Measurements from ENCODE around the gene OR4K5.
"Not testable (repeated sequence)": the region's sequence is repeated elsewhere in the genome, so short reads cannot be mapped to it uniquely, and the experiment has no call there.

The OR4K5 gene, protein sequence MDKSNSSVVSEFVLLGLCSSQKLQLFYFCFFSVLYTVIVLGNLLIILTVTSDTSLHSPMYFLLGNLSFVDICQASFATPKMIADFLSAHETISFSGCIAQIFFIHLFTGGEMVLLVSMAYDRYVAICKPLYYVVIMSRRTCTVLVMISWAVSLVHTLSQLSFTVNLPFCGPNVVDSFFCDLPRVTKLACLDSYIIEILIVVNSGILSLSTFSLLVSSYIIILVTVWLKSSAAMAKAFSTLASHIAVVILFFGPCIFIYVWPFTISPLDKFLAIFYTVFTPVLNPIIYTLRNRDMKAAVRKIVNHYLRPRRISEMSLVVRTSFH

GRCh38 chr14:19920021-19920657 is at the start of gene OR4K5:
Gene OR4K5, plus strand, starts transcription at chr14:19920607. Its CDS starts 0 bp downstream, at chr14:19920607.
- DNase-seq, result no peak

DNA sequence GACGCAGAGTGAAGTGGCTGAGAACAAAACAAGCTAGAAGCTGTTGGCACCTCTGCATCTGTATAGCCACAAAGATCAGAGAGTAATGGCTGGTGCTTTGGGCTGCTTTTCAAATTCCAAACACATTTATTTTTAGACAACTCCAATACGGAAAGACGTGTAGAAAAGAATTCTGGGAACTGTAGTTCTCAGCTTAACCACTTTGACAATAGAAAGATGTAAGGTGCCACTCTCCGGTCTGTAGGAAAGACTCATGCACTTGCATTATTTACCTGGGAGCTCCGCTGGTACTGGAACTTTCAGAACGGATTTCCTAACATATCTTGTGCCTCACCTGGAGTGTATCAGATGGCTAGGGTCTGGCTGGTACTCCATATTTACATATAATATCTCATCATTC is 47.2 kb upstream of the OR4K5 start:
- DNase-seq, result no peak

- no peak for DNase-seq
Measured at GRCh38 chr14:19874842-19875241, 45.6 kb upstream of the OR4K5 start, which contains the start of gene OR4K2. Gene OR4K2, plus strand, starts transcription at chr14:19875142. Its CDS starts 1,126 bp downstream, at chr14:19876268.

DNA sequence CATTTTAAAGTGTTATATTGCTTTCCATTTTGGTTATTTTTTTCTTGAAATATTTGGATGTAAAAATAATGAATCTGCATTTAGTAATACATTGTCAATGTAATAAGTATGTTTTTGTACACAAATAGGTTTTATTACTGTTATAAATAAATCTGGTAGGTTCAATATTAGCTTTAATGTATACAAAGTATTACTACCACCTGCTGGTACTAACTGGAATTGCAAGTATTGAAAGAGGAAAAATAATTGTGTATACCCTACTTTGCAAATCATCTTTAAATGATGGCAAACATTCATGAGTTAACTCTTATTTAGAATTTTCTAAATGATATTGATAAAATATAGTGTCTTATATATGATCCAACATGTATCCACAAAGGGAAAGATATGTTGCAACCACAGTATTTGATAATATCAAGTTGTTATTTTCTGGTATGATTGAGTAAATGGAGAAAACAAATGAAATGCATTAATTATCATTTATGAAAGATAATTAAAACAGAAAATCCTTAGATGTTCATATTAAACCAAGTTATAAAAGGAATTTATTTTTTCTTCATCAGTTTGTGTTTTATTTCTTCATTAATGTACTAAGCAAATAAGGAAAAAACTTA is 42.3 kb upstream of the OR4K5 start:
- DNase-seq, result no peak

DNA sequence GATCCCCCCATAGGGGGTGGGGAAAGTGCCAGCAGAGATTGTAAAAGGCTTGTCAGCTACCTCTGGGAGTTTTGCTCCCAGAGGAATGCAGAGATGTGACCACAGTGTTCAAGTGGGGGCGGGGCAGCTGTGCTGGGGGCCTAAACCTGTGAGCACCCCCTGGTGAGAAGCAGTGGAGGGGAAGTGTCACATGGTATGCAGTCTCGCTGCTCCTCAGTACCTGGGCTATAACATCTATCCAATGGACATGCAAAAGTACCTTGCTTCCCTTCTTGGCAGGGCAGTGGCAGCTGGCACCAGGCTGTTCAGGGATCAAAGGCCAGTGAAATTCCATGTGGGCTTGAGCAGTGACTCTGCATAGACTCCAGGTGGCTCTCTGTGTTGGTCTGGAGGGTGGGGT is 25.1 kb upstream of the OR4K5 start:
- DNase-seq, result no peak

DNA sequence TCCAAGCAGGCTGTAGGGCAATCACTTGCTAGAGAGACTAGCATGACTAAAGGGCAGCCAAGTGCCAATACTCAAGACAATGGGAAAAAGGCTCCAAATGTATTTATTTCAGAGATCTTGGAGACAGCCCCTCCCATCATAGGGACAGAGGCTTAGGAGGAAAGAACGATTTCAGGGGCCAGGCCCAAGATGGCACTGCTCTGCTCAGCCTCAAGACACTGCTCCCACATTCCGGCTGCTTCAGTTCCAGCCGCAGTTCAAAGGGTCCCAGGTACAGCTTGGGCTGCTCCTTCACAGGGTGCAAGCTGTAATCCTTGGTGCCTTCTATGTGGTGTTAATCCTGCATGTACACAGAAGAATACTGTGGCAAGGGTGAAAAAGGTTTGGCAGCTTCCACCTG is 19.4 kb upstream of the OR4K5 start:
- DNase-seq, result no peak

- DNase-seq, result no peak
Measured at GRCh38 chr14:19902409-19902808, 18.0 kb upstream of the OR4K5 start.

DNA sequence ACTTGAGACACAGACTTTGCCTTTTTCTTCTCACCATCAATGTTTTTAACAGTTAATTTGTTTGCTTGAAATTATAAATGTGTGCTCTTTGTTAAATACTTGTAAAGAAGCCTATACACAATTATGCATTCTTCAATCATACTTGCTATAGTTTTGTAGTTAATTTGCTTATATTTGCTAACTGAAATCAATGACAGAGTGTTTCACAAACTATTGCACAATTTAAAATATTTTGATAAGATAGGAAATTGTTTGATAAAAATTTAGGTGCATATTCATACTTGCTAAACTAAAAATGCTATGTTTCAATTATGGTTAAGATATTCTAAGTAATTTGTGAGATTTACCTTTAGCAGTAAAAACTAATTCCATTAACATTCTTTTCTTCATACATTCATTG is 13.7 kb upstream of the OR4K5 start:
- DNase-seq, result no peak

- DNase-seq, result no peak
Measured at GRCh38 chr14:19911114-19911513, 9.3 kb upstream of the OR4K5 start.

DNA sequence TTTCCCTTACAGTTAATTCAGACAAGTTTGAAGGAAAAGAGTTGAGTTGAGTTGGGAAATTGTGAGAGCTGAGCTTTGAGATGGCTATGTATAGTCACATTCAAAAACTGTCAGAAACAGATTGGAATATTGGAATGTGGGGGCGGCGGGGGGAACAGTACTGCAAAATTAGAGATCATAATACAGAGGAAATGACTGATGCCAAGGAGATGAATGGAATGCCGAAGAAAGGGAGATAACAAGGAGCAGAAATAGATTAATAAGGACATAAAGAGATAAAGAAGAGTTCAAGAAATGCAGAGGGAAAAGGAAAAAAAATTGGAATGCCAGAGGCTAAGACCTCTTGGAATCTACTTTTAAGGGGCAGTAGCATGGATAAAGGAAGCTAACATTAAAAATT is 3.2 kb upstream of the OR4K5 start:
- DNase-seq, result no peak

- DNase-seq, result no peak
Measured at GRCh38 chr14:19917955-19918518, 2.4 kb upstream of the OR4K5 start.

DNA sequence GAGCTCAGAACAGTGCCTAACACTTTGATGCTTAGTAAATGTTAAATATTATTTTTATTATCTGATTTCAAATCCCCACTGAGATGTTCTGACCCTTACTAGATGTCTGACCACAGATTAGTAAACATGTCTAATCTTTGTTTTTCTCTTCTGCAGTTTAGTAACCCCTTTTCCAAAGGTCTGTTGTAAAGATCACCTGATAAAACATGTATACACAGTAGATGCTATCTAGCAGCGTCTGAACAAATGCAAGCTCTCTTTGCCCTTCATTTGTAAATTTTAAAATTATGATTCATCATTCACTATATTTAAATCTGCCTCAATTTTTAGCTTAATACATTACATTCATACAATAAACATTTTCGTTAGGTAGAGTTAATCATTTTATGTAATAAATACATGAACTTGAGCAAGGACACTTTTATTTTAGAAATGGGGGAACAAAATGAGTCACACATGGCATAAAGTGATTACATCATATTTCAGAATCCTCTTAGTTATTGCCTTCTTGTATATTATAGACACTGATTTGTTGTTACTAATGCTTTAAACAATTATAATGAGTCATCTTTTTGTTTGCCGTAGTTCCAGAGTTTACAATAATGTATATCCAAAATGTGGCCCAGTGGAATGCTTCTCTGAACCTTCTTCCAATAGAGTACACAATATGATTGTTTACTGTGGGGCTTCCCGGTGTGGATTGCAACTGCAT is 1.7 kb upstream of the OR4K5 start:
- DNase-seq, result no peak

GRCh38 chr14:19930617-19931016 is 10.2 kb downstream of the OR4K5 start, which contains the start of gene OR4K1:
Gene OR4K1, plus strand, starts transcription at chr14:19930917. Its CDS starts 4,750 bp downstream, at chr14:19935667.
- no peak for DNase-seq

- no peak for DNase-seq
Measured at GRCh38 chr14:19941668-19942067, 21.3 kb downstream of the OR4K5 start.

- DNase-seq, result no peak
Measured at GRCh38 chr14:19947413-19948090, 27.1 kb downstream of the OR4K5 start.

DNA sequence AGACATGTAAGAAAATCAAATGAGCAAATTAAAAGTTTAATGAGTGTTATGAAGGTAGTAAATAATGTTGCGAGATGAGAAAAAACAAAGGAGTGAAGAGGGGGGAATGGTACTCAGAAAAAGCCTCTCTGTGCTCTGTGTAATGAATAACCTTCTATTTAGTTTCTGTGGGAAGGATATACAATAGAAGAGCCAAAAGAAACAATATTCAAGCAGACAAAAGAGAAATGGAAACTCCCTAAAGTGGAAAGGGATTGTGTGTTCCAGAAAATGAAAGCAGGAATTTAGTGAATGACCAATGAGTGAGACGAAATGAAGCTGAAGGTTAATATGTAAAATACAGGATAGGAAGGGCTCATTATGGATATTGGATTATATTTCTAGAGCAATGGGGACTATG is 28.8 kb downstream of the OR4K5 start:
- no peak for DNase-seq

DNA sequence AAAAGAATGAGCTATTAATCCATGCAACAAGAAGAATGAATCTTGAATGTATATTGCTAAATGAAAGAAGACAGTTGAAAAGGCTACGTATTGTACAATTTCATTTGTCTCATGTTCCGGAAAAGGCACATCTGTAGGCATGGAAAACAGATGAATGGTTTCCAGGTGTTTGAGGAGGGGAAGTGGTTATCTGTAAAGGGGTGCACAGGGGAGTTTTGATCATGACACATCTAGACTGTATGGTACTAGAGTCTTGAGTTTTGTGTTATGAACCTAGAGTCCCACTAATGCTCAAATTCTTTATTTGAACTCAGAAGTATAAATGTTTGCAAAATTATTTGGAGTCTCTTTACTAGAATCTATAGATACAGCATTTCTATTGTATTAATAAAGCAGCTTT is 49.3 kb downstream of the OR4K5 start:
- not testable (repeated sequence) for DNase-seq
